Panc1 (cell line): ENCODE data around the gene NUP50. TPM values are rescaled to one million over a fixed set of nuclear protein-coding genes. Genes with fewer than 3 reads are reported as not detected.

Experiments used
- ATAC-seq: fragments of 200-7000 bp; cut with Tn5 transposase; 2 replicates; pipeline ENCODE4 v1.9.1; 2020; ENCODE audit warnings: mild to moderate bottlenecking, moderate library complexity
- BruUV-seq: library from RNA; stranded (reverse); fragments of 400-500 nt; replicated peaks from 2 replicates; lab custom pipeline; 2021; lab: Mats Ljungman, UMichigan
- CTCF ChIA-PET: fragments of 300-600 bp; sonication (Branson Sonifier 250); formaldehyde crosslinking; loops from one replicate; lab custom pipeline; 2022; ENCODE audit warnings: antibody characterized with exemption; lab: Charles Lee
- POLR2A ChIA-PET: fragments of 300-600 bp; sonication (Branson Sonifier 250); formaldehyde crosslinking; loops from one replicate; lab custom pipeline; 2022; ENCODE audit warnings: antibody characterized with exemption; lab: Charles Lee
- DNase-seq: peaks from one replicate; pipeline ENCODE4 v3.0.0-alpha.2; 2010; ENCODE audit warnings: low read depth, low spot score
- H3K27ac ChIP-seq: 2 replicates; pipeline ENCODE4 v1.5.1; 2011; ENCODE audit warnings: mild to moderate bottlenecking, low read length, inconsistent platforms
- H3K27me3 ChIP-seq: fragments of 200-500 bp; sonication (Bioruptor generic); 2 replicates; pipeline ENCODE4 v1.6.0; 2014; ENCODE audit warnings: low read length, inconsistent platforms; ENCODE audit not compliant: control insufficient read depth, insufficient read depth
- H3K36me3 ChIP-seq: fragments of 200-500 bp; sonication (Bioruptor generic); 2 replicates; pipeline ENCODE4 v1.5.1; 2014; ENCODE audit warnings: inconsistent platforms, mild to moderate bottlenecking, low read length, moderate library complexity; ENCODE audit not compliant: control insufficient read depth, insufficient read depth
- H3K4me1 ChIP-seq: 2 replicates; pipeline ENCODE4 v1.5.1; 2011; ENCODE audit warnings: inconsistent platforms, mild to moderate bottlenecking, low read length, moderate library complexity; ENCODE audit not compliant: control insufficient read depth, insufficient read depth
- H3K4me3 ChIP-seq, 2 experiments: 2 replicates each; pipeline ENCODE4 v1.5.1; 2011 to 2012; ENCODE audit warnings: low read depth in 2 of 2, low read length in 2 of 2, mild to moderate bottlenecking in 2 of 2, inconsistent platforms in 1 of 2, moderate library complexity in 1 of 2
- H3K9me3 ChIP-seq: fragments of 200-500 bp; sonication (Bioruptor generic); 2 replicates; pipeline ENCODE4 v1.5.1; 2014; ENCODE audit warnings: low read depth, mild to moderate bottlenecking, inconsistent platforms, low read length, moderate library complexity; ENCODE audit not compliant: control insufficient read depth, insufficient read depth
- POLR2AphosphoS5 ChIP-seq: IDR thresholded peaks from 2 replicates; pipeline ENCODE4 v1.6.1; 2012; ENCODE audit warnings: mild to moderate bottlenecking, low read depth, low read length, moderate library complexity
- SIN3A ChIP-seq: IDR thresholded peaks from 2 replicates; pipeline ENCODE4 v1.6.1; 2012; ENCODE audit warnings: low read depth, mild to moderate bottlenecking, low read length, moderate library complexity, borderline replicate concordance; ENCODE audit not compliant: insufficient read depth
- TCF7L2 ChIP-seq: IDR thresholded peaks from 2 replicates; pipeline ENCODE4 v1.6.1; 2011; ENCODE audit warnings: mild to moderate bottlenecking, low read depth, low read length, inconsistent platforms
- in situ Hi-C: cut with HindIII; loops from 2 replicates; pipeline ENCODE4 v1.10.0; 2016; ENCODE audit warnings: low sequenced_read_pairs, low pct_unique_long_range_greater_than_20kb
- intact Hi-C: fragments of 100-400 bp; cut with micrococcal nuclease; formaldehyde crosslinking; loops from one replicate; pipeline ENCODE4 v1.10.0; 2022; ENCODE audit not compliant: unreplicated experiment
- total RNA-seq: library from RNA; stranded (reverse); gene quantifications from one replicate; pipeline ENCODE4 v1.2.1, GENCODE V29; 2021; ENCODE audit not compliant: unreplicated experiment
- TF ChIP-seq, protein P1 (sequence below), 2 experiments: IDR thresholded peaks; 2 replicates each; pipeline ENCODE4 v1.6.1; 2011 to 2012; ENCODE audit warnings: low read depth in 2 of 2, control low read depth in 1 of 2, low read length in 1 of 2, mild to moderate bottlenecking in 1 of 2, moderate library complexity in 1 of 2; ENCODE audit not compliant: insufficient read depth in 1 of 2
- TF ChIP-seq, protein P2 (sequence below): fragments of 450-650 bp; IDR thresholded peaks from 2 replicates; pipeline ENCODE4 v1.5.1; 2017; ENCODE audit warnings: mild to moderate bottlenecking

NUP50 gene
- total RNA-seq, 1 experiment from 2014 or later = 52.1 TPM

DNA sequence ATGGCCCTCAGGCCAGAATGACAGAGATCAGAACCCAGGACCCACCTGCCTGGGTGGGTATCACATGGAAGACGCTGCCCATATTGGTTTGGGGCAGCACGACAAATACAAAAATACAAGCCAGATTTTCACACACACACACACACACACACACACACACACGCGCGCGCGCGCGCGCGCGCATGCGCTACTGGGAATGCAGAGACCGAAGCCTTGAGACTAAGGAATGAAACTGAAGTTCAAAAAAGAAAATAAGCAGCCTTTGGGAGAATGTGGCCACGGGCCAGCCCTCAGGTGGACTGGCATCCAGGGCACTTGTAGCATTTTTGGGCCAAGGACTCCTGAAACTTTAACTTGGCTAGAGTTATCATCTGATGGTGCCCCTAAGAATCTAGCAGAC is 21.3 kb upstream of the NUP50 start:
- Histone ChIP-seq H3K36me3 (no peaks in the 10 kb centered on the region), H3K4me1 (no peaks in the 10 kb centered on the region), H3K4me3 (no peak overlapping the region), H3K27ac (no peak overlapping the region), H3K9me3 (0 out of 2 replicates have a peak, but pooled peaks cover 3% of the 10 kb centered on the region), H3K27me3 (no peaks in the 10 kb centered on the region)
- intact Hi-C loops = no loop called here
- no TSS peak for BruUV-seq
- TF ChIP-seq SIN3A (no peak), POLR2AphosphoS5 (no peak), TCF7L2 (no peak)
- TF ChIP-seq, protein P1, sequence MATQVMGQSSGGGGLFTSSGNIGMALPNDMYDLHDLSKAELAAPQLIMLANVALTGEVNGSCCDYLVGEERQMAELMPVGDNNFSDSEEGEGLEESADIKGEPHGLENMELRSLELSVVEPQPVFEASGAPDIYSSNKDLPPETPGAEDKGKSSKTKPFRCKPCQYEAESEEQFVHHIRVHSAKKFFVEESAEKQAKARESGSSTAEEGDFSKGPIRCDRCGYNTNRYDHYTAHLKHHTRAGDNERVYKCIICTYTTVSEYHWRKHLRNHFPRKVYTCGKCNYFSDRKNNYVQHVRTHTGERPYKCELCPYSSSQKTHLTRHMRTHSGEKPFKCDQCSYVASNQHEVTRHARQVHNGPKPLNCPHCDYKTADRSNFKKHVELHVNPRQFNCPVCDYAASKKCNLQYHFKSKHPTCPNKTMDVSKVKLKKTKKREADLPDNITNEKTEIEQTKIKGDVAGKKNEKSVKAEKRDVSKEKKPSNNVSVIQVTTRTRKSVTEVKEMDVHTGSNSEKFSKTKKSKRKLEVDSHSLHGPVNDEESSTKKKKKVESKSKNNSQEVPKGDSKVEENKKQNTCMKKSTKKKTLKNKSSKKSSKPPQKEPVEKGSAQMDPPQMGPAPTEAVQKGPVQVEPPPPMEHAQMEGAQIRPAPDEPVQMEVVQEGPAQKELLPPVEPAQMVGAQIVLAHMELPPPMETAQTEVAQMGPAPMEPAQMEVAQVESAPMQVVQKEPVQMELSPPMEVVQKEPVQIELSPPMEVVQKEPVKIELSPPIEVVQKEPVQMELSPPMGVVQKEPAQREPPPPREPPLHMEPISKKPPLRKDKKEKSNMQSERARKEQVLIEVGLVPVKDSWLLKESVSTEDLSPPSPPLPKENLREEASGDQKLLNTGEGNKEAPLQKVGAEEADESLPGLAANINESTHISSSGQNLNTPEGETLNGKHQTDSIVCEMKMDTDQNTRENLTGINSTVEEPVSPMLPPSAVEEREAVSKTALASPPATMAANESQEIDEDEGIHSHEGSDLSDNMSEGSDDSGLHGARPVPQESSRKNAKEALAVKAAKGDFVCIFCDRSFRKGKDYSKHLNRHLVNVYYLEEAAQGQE (IDR thresholded peaks at IDR 0.05; ENCODE audit: insufficient read depth in 1 of 2, low read depth in 2 of 2, low read length in 1 of 2) = no peak
- TF ChIP-seq, protein P2, sequence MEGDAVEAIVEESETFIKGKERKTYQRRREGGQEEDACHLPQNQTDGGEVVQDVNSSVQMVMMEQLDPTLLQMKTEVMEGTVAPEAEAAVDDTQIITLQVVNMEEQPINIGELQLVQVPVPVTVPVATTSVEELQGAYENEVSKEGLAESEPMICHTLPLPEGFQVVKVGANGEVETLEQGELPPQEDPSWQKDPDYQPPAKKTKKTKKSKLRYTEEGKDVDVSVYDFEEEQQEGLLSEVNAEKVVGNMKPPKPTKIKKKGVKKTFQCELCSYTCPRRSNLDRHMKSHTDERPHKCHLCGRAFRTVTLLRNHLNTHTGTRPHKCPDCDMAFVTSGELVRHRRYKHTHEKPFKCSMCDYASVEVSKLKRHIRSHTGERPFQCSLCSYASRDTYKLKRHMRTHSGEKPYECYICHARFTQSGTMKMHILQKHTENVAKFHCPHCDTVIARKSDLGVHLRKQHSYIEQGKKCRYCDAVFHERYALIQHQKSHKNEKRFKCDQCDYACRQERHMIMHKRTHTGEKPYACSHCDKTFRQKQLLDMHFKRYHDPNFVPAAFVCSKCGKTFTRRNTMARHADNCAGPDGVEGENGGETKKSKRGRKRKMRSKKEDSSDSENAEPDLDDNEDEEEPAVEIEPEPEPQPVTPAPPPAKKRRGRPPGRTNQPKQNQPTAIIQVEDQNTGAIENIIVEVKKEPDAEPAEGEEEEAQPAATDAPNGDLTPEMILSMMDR = no peak
- ATAC-seq (no peak), DNase-seq (no peak)
- in situ Hi-C loops = no loop called here
- ChIA-PET CTCF (no interaction called here), POLR2A (no interaction called here)

DNA sequence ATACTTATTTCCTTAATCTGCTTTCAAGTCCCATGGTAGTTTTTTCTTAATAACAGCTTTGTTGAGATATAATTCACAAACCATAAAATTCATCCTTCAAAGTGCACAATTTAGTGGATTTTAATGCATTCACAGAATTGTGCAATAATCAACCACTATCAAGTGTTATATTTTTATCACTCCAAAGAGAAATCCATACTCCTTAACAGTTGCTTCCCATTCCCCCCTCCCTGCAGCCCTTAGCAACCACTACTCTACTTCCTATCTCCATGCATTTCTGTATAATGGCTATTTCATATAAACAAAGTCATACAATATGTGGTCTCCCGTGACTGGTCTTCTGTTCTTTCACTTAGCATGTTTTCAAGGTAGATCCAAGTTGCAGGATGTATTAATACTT is 18.8 kb upstream of the NUP50 start:
- POLR2A ChIA-PET = no interaction called here
- in situ Hi-C loops (no loop called here), intact Hi-C loops (no loop called here)
- ATAC-seq (no peak), DNase-seq (no peak)
- H3K36me3 ChIP-seq = no peaks in the 10 kb centered on the region
- H3K4me1 ChIP-seq = no peaks in the 10 kb centered on the region
- CTCF ChIA-PET = no interaction called here
- BruUV-seq = no TSS peak
- H3K4me3 ChIP-seq = no peak overlapping the region
- TF ChIP-seq TCF7L2 (no peak), POLR2AphosphoS5 (no peak), SIN3A (no peak)
- TF ChIP-seq, protein P2 = no peak
- TF ChIP-seq, protein P1 (IDR thresholded peaks at IDR 0.05; ENCODE audit: insufficient read depth in 1 of 2, low read depth in 2 of 2, low read length in 1 of 2) = no peak
- H3K27me3 ChIP-seq = no peaks in the 10 kb centered on the region
- 0 out of 2 replicates have a peak, but pooled peaks cover 3% of the 10 kb centered on the region for H3K9me3 ChIP-seq
- no peak overlapping the region for H3K27ac ChIP-seq
